DMS53 (cell line): Measurements from ENCODE around the gene TAF1L.
"Not testable (repeated sequence)": the region's sequence is repeated elsewhere in the genome, so short reads cannot be mapped to it uniquely, and the experiment has no call there.

Source experiments
- DNase-seq: peaks from one replicate; lab custom pipeline; 2025; lab: John Stamatoyannopoulos, UW

The TAF1L gene

GRCh38 chr9:32635362-32635761, at the start of gene TAF1L:
TSS of gene TAF1L (minus strand) at chr9:32635669. CDS start at chr9:32635579, 90 bp downstream.
- no peak for DNase-seq

GRCh38 chr9:32681751-32682150, 46.3 kb upstream of the TAF1L start:
- no peak for DNase-seq

- no peak for DNase-seq
Observed at GRCh38 chr9:32677931-32678330, 42.5 kb upstream of the TAF1L start.

GRCh38 chr9:32672469-32672868, 37.0 kb upstream of the TAF1L start:
- peak; percentile 26 for DNase-seq

GRCh38 chr9:32671333-32671732, 35.9 kb upstream of the TAF1L start:
- DNase-seq = no peak

GRCh38 chr9:32665101-32665500, 29.6 kb upstream of the TAF1L start:
- peak; percentile 8 for DNase-seq

- no peak for DNase-seq
Observed at GRCh38 chr9:32663741-32664140, 28.3 kb upstream of the TAF1L start.

GRCh38 chr9:32647671-32648070, 12.2 kb upstream of the TAF1L start:
- DNase-seq = no peak

GRCh38 chr9:32644698-32645097, 9.2 kb upstream of the TAF1L start:
- peak; percentile 41 for DNase-seq

- DNase-seq = not testable (repeated sequence)
Observed at GRCh38 chr9:32633151-32633550, 2.3 kb downstream of the TAF1L start.

GRCh38 chr9:32631991-32632390, 3.5 kb downstream of the TAF1L start:
- no peak for DNase-seq

- peak; percentile 42 for DNase-seq
Observed at GRCh38 chr9:32627394-32627954, 8.0 kb downstream of the TAF1L start.

- DNase-seq = no peak
Observed at GRCh38 chr9:32625320-32625719, 10.1 kb downstream of the TAF1L start.

- no peak for DNase-seq
Observed at GRCh38 chr9:32622948-32623347, 12.5 kb downstream of the TAF1L start.

GRCh38 chr9:32618261-32618660, 17.2 kb downstream of the TAF1L start:
- DNase-seq = no peak

GRCh38 chr9:32606811-32607210, 28.7 kb downstream of the TAF1L start:
- DNase-seq = no peak

- DNase-seq = peak; percentile 67
Observed at GRCh38 chr9:32603914-32604852, 31.3 kb downstream of the TAF1L start.

- not testable (repeated sequence) for DNase-seq
Observed at GRCh38 chr9:32599021-32599420, 36.4 kb downstream of the TAF1L start.

GRCh38 chr9:32596936-32597335, 38.5 kb downstream of the TAF1L start:
- no peak for DNase-seq

GRCh38 chr9:32596096-32596865, 39.2 kb downstream of the TAF1L start:
- DNase-seq = no peak

GRCh38 chr9:32590898-32591297, 44.6 kb downstream of the TAF1L start:
- DNase-seq = no peak

GRCh38 chr9:32590476-32590875, 45.0 kb downstream of the TAF1L start:
- DNase-seq = no peak
